BLaER1 treated with 17β-estradiol and CSF1 and Interleukin-3, amounts not matched to agents 10 nM and 100 nM (cell line): ENCODE data around the gene UBE2A.

Experiments used
- H3K27ac ChIP-seq, 11 experiments: shearing (Covaris generic); formaldehyde crosslinking; 2 replicates each; pipeline ENCODE4 v1.8.1; 2022
- H3K27me3 ChIP-seq, 11 experiments: shearing (Covaris generic); formaldehyde crosslinking; 2 replicates each; pipeline ENCODE4 v1.8.1; 2022
- H3K36me3 ChIP-seq, 11 experiments: shearing (Covaris generic); formaldehyde crosslinking; 2 replicates each; pipeline ENCODE4 v1.8.1; 2022
- H3K4me1 ChIP-seq, 10 experiments: shearing (Covaris generic); formaldehyde crosslinking; 2 replicates each; pipeline ENCODE4 v1.8.1; 2022
- H3K4me2 ChIP-seq, 11 experiments: shearing (Covaris generic); formaldehyde crosslinking; 2 replicates each; pipeline ENCODE4 v1.8.1; 2022
- H3K4me3 ChIP-seq, 10 experiments: shearing (Covaris generic); formaldehyde crosslinking; 2 replicates each; pipeline ENCODE4 v1.8.1; 2022
- H3K9ac ChIP-seq, 11 experiments: shearing (Covaris generic); formaldehyde crosslinking; 2 replicates each; pipeline ENCODE4 v1.8.1; 2022
- H3K9me3 ChIP-seq, 11 experiments: shearing (Covaris generic); formaldehyde crosslinking; replicated peaks in 1 of 11; 2 replicates each; pipeline ENCODE4 v1.8.1; 2022
- H4K20me1 ChIP-seq, 11 experiments: shearing (Covaris generic); formaldehyde crosslinking; 2 replicates each; pipeline ENCODE4 v1.8.1; 2022
- Cebpa-rat ChIP-seq, 11 experiments: shearing (Covaris generic); IDR thresholded peaks; 2 replicates each; pipeline ENCODE4 v1.8.1; 2022

Gene UBE2A

DNA sequence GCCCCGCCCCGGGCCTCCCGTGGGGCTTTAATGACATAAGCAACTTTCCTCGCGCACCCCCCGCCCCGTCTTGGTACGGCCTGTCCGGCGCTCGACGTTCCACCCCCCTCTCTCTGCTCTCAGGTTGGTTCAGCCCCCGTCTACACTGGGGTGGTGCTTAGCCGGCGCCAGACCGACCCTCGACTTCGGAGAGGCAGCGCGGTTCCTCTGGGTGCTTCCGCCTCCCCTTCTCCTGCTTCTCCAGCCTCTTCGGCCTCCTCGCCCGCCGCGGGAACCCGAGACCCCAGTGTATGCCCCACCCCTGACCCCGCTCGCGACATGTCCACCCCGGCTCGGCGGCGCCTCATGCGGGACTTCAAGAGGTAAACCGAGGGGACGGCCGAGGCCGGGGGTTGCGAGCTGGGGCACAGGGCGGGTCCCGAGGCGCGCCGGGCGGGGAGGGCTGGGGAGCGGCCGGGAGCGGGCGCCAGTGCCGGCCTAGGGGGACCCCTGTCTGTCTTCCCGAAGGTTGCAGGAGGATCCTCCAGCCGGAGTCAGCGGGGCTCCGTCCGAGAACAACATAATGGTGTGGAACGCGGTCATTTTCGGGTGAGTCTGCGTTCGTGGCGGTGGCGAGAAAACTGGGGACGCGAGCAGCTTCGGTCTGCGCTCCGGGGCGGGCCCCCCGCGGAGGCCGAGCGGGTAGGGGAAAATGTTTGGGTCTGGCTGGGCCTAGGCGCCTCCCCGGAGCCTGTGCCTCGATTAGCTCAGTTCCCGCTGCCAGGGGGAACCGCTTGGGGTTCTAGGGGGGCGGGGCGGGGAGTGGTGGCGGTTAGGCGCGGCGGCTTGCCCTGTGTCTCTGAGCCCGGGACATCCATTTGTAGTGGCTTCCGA lies at the start of gene UBE2A:
Gene UBE2A (plus strand): TSS at position 170 of the 873 bp plus-strand sequence. CDS start 149 bp downstream, at position 319.
- TF ChIP-seq Cebpa-rat (IDR thresholded peaks at IDR 0.05), result no peak
- H3K9ac ChIP-seq, result peak within 1 kb of the TSS; percentile 82 to 94 (median 88)
- peak within 1 kb of the TSS; percentile 70 to 89 (median 81) for H3K4me2 ChIP-seq
- peaks cover 0 to 15% (median 4%) of the 10 kb centered on the region in 11 experiments; a peak in 8 of 22 replicates for H3K36me3 ChIP-seq
- H3K9me3 ChIP-seq, result peaks cover 0 to 13% (median 7%) of the 10 kb centered on the region in 11 experiments; a peak in 9 of 22 replicates
- H3K27ac ChIP-seq, result peak within 1 kb of the TSS; percentile 77 to 88 (median 80)
- peak within 1 kb of the TSS; percentile 61 to 79 (median 71) for H3K4me3 ChIP-seq
- no peaks in the 10 kb centered on the region for H3K27me3 ChIP-seq
- H3K4me1 ChIP-seq, result peaks cover 11 to 25% (median 18%) of the 10 kb centered on the region in 10 experiments
- peaks cover 0 to 28% (median 10%) of the 10 kb centered on the region in 11 experiments; a peak in 17 of 22 replicates for H4K20me1 ChIP-seq

DNA sequence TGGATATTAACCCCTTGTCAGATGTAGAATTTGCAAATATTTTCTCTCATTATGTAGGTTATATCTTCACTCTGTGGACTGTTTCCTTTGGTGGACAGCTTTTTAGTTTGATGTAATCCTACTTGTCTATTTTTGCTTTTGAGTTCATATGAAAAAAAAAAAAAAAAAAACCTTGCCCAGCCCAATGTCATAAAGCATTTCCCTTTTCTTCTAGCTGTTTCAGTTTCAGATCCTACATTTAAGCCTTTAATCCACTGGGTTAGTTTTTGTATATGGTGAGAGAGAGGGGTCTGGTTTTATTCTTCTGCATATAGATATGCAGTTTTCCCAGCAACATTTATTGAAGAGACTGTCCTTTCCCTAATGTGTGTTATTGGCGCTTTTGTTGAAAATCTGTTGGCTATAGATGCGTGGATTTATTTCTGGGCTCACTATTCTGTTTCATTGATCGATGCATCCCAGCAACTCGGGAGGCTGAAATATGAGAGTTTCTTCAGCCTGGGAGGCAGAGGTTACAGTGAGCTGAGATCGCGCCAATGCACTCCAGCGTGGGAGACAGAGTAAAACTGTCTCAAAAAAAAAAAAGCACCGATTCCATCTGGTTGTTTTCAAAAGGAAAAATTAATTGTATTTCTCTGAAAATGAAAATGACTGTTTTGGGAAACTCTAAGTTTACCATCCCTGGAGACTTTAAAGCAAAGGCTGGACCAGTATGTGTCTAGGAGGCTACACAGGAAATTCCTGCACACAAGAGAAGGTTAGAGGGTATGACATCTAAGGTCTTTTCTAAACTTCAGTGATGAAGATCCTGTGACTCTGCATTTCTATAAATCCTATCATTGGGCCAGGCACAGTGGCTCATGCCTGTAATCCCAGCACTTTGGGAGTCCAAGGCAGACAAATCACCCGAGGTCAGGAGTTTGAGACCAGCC lies 44.8 kb upstream of the UBE2A start:
- Histone ChIP-seq H3K36me3 (no peaks in the 10 kb centered on the region; a peak in 1 of 22 replicates), H3K27ac (peak overlapping the region in 5 of 11 experiments; percentile 2 to 48 (median 15); a peak in 5 of 22 replicates), H3K4me1 (peaks cover 13 to 30% (median 27%) of the 10 kb centered on the region in 10 experiments), H3K9me3 (no peaks in the 10 kb centered on the region), H3K4me2 (peak overlapping the region; percentile 44 to 88 (median 62)), H3K4me3 (peak overlapping the region in 4 of 10 experiments; percentile 1 to 39 (median 4); a peak in 2 of 20 replicates), H3K27me3 (no peaks in the 10 kb centered on the region), H4K20me1 (no peaks in the 10 kb centered on the region), H3K9ac (peak overlapping the region in 4 of 11 experiments; percentile 16 to 42 (median 23); a peak in 4 of 22 replicates)
- no peak for TF ChIP-seq Cebpa-rat (IDR thresholded peaks at IDR 0.05)

DNA sequence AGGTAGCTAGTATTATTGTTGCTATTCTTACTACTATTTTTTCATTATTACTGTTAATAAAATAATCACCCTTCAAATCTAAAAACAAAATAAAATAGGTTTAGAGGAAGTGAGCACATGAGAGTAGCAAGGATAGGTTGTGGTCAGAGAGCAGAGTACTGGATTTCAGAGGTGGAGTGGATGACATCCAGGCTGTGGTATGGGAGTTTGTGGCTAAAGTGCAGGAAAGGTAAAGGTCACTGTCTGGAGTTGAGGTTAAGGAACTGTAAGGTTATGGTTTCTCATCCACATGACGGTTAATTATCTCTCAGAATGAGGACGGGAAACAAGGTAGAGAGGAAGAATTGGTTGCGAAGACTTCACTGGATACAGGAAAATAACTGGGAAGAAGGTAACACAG lies 36.9 kb upstream of the UBE2A start:
- Histone ChIP-seq H3K4me2 (no peak overlapping the region), H3K27ac (no peak overlapping the region), H3K9ac (no peak overlapping the region), H3K36me3 (peaks cover 7 to 61% (median 21%) of the 10 kb centered on the region in 11 experiments; a peak in 18 of 22 replicates), H3K4me3 (no peak overlapping the region), H4K20me1 (no peaks in the 10 kb centered on the region), H3K27me3 (no peaks in the 10 kb centered on the region), H3K4me1 (peaks cover 0 to 15% (median 0%) of the 10 kb centered on the region in 10 experiments; a peak in 5 of 20 replicates), H3K9me3 (no peaks in the 10 kb centered on the region)
- no peak for TF ChIP-seq Cebpa-rat (IDR thresholded peaks at IDR 0.05)

GRCh38 chrX:119539872-119540271 lies 34.5 kb upstream of the UBE2A start:
- H3K9ac ChIP-seq, result no peak overlapping the region
- H3K4me3 ChIP-seq, result no peak overlapping the region
- peaks cover 0 to 15% (median 0%) of the 10 kb centered on the region in 10 experiments; a peak in 5 of 20 replicates for H3K4me1 ChIP-seq
- TF ChIP-seq Cebpa-rat (IDR thresholded peaks at IDR 0.05), result no peak
- no peak overlapping the region for H3K27ac ChIP-seq
- H3K4me2 ChIP-seq, result no peak overlapping the region
- H3K27me3 ChIP-seq, result no peaks in the 10 kb centered on the region
- no peaks in the 10 kb centered on the region for H3K9me3 ChIP-seq
- no peaks in the 10 kb centered on the region for H4K20me1 ChIP-seq
- H3K36me3 ChIP-seq, result peaks cover 7 to 61% (median 21%) of the 10 kb centered on the region in 11 experiments; a peak in 18 of 22 replicates

- Histone ChIP-seq H3K27ac (no peak overlapping the region), H3K27me3 (no peaks in the 10 kb centered on the region), H4K20me1 (no peaks in the 10 kb centered on the region), H3K9me3 (no peaks in the 10 kb centered on the region), H3K4me3 (no peak overlapping the region), H3K9ac (no peak overlapping the region), H3K36me3 (peaks cover 7 to 55% (median 18%) of the 10 kb centered on the region in 11 experiments; a peak in 18 of 22 replicates), H3K4me1 (peaks cover 0 to 15% (median 0%) of the 10 kb centered on the region in 10 experiments; a peak in 5 of 20 replicates), H3K4me2 (peak overlapping the region in 3 of 11 experiments; percentile 5 to 40 (median 27); a peak in 2 of 22 replicates)
- no peak for TF ChIP-seq Cebpa-rat (IDR thresholded peaks at IDR 0.05)
Observed at GRCh38 chrX:119541188-119541587, 33.2 kb upstream of the UBE2A start.

GRCh38 chrX:119549327-119550016 lies 24.9 kb upstream of the UBE2A start:
- Histone ChIP-seq H3K4me1 (no peaks in the 10 kb centered on the region; a peak in 1 of 20 replicates), H3K36me3 (peaks cover 0 to 24% (median 17%) of the 10 kb centered on the region in 11 experiments; a peak in 9 of 22 replicates), H4K20me1 (peaks cover 0 to 4% (median 0%) of the 10 kb centered on the region in 11 experiments; a peak in 4 of 22 replicates), H3K27ac (no peak overlapping the region), H3K9ac (no peak overlapping the region), H3K27me3 (no peaks in the 10 kb centered on the region), H3K9me3 (no peaks in the 10 kb centered on the region), H3K4me3 (no peak overlapping the region), H3K4me2 (no peak overlapping the region)
- TF ChIP-seq Cebpa-rat (IDR thresholded peaks at IDR 0.05), result no peak

GRCh38 chrX:119552508-119552907 lies 21.9 kb upstream of the UBE2A start:
- H3K4me2 ChIP-seq, result no peak overlapping the region
- H4K20me1 ChIP-seq, result peaks cover 0 to 4% (median 0%) of the 10 kb centered on the region in 11 experiments; a peak in 5 of 22 replicates
- no peaks in the 10 kb centered on the region; a peak in 1 of 20 replicates for H3K4me1 ChIP-seq
- no peak for TF ChIP-seq Cebpa-rat (IDR thresholded peaks at IDR 0.05)
- peaks cover under 1 to 41% (median 27%) of the 10 kb centered on the region in 11 experiments; a peak in 16 of 22 replicates for H3K36me3 ChIP-seq
- no peak overlapping the region for H3K9ac ChIP-seq
- no peak overlapping the region for H3K4me3 ChIP-seq
- H3K27me3 ChIP-seq, result no peaks in the 10 kb centered on the region
- H3K9me3 ChIP-seq, result no peaks in the 10 kb centered on the region
- H3K27ac ChIP-seq, result no peak overlapping the region
